Liver (tissue), 9 donors: Measurements from ENCODE around the gene TEX50. TPM values are rescaled to one million over a fixed set of nuclear protein-coding genes. Genes with fewer than 3 reads are reported as not detected.

Experiments used
- DNase-seq: peaks from one replicate; pipeline ENCODE4 v3.0.0-alpha.2; 2017; ENCODE audit warnings: low spot score
- H3K27ac ChIP-seq, 2 donors: one replicate each; pipeline ENCODE4 v1.7.0; 2013; ENCODE audit warnings: inconsistent platforms in 2 of 2, low read length in 2 of 2, control low read depth in 1 of 2, low read depth in 1 of 2, mild to moderate bottlenecking in 1 of 2
- H3K27me3 ChIP-seq, 4 donors: one replicate each; pipeline versions ENCODE4 v1.6.1 to v1.7.0; 2013; ENCODE audit warnings: low read length in 3 of 4, inconsistent platforms in 1 of 4, mild to moderate bottlenecking in 1 of 4, moderate library complexity in 1 of 4; ENCODE audit not compliant: control insufficient read depth in 4 of 4, insufficient read depth in 4 of 4
- H3K36me3 ChIP-seq, 4 donors: one replicate each; pipeline versions ENCODE4 v1.6.1 to v1.7.0; 2013; ENCODE audit warnings: low read length in 3 of 4, mild to moderate bottlenecking in 3 of 4, low read depth in 1 of 4, moderate library complexity in 1 of 4; ENCODE audit not compliant: control insufficient read depth in 4 of 4, insufficient read depth in 3 of 4
- H3K4me1 ChIP-seq, 4 donors: one replicate each; pipeline versions ENCODE4 v1.6.1 to v1.7.0; 2013; ENCODE audit warnings: low read length in 3 of 4, mild to moderate bottlenecking in 3 of 4, moderate library complexity in 1 of 4; ENCODE audit not compliant: control insufficient read depth in 4 of 4, insufficient read depth in 4 of 4
- H3K4me3 ChIP-seq, 3 donors: one replicate each; pipeline versions ENCODE4 v1.6.1 to v1.7.0; 2013; ENCODE audit warnings: low read length in 3 of 3, control low read depth in 1 of 3, low read depth in 1 of 3, mild to moderate bottlenecking in 1 of 3
- H3K9ac ChIP-seq, 2 donors: one replicate each; pipeline ENCODE4 v1.7.0; 2013; ENCODE audit warnings: low read length in 2 of 2, mild to moderate bottlenecking in 2 of 2, moderate library complexity in 2 of 2, control low read depth in 1 of 2, low read depth in 1 of 2
- H3K9me3 ChIP-seq, 4 donors: one replicate each; pipeline versions ENCODE4 v1.6.1 to v1.7.0; 2013; ENCODE audit warnings: low read length in 3 of 4; ENCODE audit not compliant: control insufficient read depth in 4 of 4
- ATF3 ChIP-seq: IDR thresholded peaks from 2 replicates; pipeline ENCODE4 v1.6.1; 2016; ENCODE audit warnings: antibody characterized with exemption
- CTCF ChIP-seq: fragments of 150-350 bp; IDR thresholded peaks from 2 replicates; pipeline ENCODE4 v1.5.1; 2017; ENCODE audit warnings: improper control_type of control experiment, low read depth, low read length; ENCODE audit not compliant: missing input control
- EGR1 ChIP-seq, 2 donors: IDR thresholded peaks; 2 replicates each; pipeline ENCODE4 v1.6.1; 2016 to 2018; ENCODE audit warnings: antibody characterized with exemption in 2 of 2, low read depth in 2 of 2
- FOXA1 ChIP-seq: IDR thresholded peaks from 2 replicates; pipeline ENCODE4 v1.6.1; 2016; ENCODE audit warnings: antibody characterized with exemption
- FOXA2 ChIP-seq: IDR thresholded peaks from 2 replicates; pipeline ENCODE4 v1.6.1; 2016; ENCODE audit warnings: antibody characterized with exemption
- GABPA ChIP-seq, 2 donors: IDR thresholded peaks in 1 of 2; conservative IDR thresholded peaks in 1 of 2; 2 replicates each; pipeline ENCODE4 v1.6.1; 2016; ENCODE audit warnings: antibody characterized with exemption in 2 of 2, mild to moderate bottlenecking in 1 of 2, moderate library complexity in 1 of 2
- HNF4A ChIP-seq, 2 donors: conservative IDR thresholded peaks; 2 replicates each; pipeline ENCODE4 v1.6.1; 2016; ENCODE audit warnings: antibody characterized with exemption in 2 of 2, mild to moderate bottlenecking in 2 of 2
- HNF4G ChIP-seq: IDR thresholded peaks from 2 replicates; pipeline ENCODE4 v1.6.1; 2016; ENCODE audit warnings: antibody characterized with exemption
- JUND ChIP-seq, 2 donors: IDR thresholded peaks; 2 replicates each; pipeline ENCODE4 v1.6.1; 2016; ENCODE audit warnings: antibody characterized with exemption in 2 of 2
- MAX ChIP-seq: IDR thresholded peaks from 2 replicates; pipeline ENCODE4 v1.6.1; 2016; ENCODE audit warnings: antibody characterized with exemption
- NR2F2 ChIP-seq: IDR thresholded peaks from 2 replicates; pipeline ENCODE4 v1.6.1; 2016; ENCODE audit warnings: antibody characterized with exemption
- RAD21 ChIP-seq, 2 donors: IDR thresholded peaks; 2 replicates each; pipeline ENCODE4 v1.6.1; 2016; ENCODE audit warnings: antibody characterized with exemption in 2 of 2, mild to moderate bottlenecking in 2 of 2
- REST ChIP-seq: IDR thresholded peaks from 2 replicates; pipeline ENCODE4 v1.6.1; 2016; ENCODE audit warnings: antibody characterized with exemption, mild to moderate bottlenecking
- RXRA ChIP-seq, 2 donors: IDR thresholded peaks; 2 replicates each; pipeline ENCODE4 v1.6.1; 2017 to 2018; ENCODE audit warnings: antibody characterized with exemption in 2 of 2, mild to moderate bottlenecking in 1 of 2
- SP1 ChIP-seq: IDR thresholded peaks from 2 replicates; pipeline ENCODE4 v1.6.1; 2018; ENCODE audit warnings: antibody characterized with exemption, mild to moderate bottlenecking
- TAF1 ChIP-seq: conservative IDR thresholded peaks from 2 replicates; pipeline ENCODE4 v1.6.1; 2016; ENCODE audit warnings: antibody characterized with exemption, mild to moderate bottlenecking
- YY1 ChIP-seq: IDR thresholded peaks from 2 replicates; pipeline ENCODE4 v1.6.1; 2016; ENCODE audit warnings: antibody characterized with exemption, mild to moderate bottlenecking
- ZBTB33 ChIP-seq: IDR thresholded peaks from 2 replicates; pipeline ENCODE4 v1.6.1; 2016; ENCODE audit warnings: antibody characterized with exemption
- WGBS: extraction: QIAGEN DNeasy Blood & Tissue Kit; methylation state at CpG from one replicate; pipeline ENCODE4 v1.1.7; 2013; 5-methylcytosine and 5-hydroxymethylcytosine counted together
- polyA plus RNA-seq, 2 donors: library from polyadenylated mRNA; stranded (reverse) in 1 of 2; unstranded in 1 of 2; fragments of 200-250 nt in 1 of 2; fragments of >200 nt in 1 of 2; fragmentation: Nextera tagmentation in 1 of 2; extraction: Ambion mirVana in 1 of 2; gene quantifications; one replicate each; pipeline versions ENCODE4 v1.2.1 to v1.2.3, GENCODE V29; 2013 to 2015
- total RNA-seq, 2 donors: library from RNA; depleted of rRNA; stranded (reverse); fragments of >200 nt; gene quantifications; one replicate each; pipeline ENCODE4 v1.2.3, GENCODE V29; 2014
- donor health status: healthy.
- donor health status: healthy.
- donor health status: healthy.
- donor health status: healthy.
- donor health status: healthy.

The TEX50 gene
- total and polyA plus RNA-seq, 4 donors = not detected

GRCh38 chr1:173660306-173660705 lies 25.2 kb downstream of the TEX50 start:
- Histone ChIP-seq H3K36me3 (no peaks in the 10 kb centered on the region), H3K4me1 (no peaks in the 10 kb centered on the region), H3K4me3 (no peak overlapping the region), H3K27ac (no peak overlapping the region), H3K9me3 (no peaks in the 10 kb centered on the region), H3K27me3 (no peaks in the 10 kb centered on the region), H3K9ac (no peak overlapping the region)
- DNase-seq = no peak
- TF ChIP-seq CTCF (no peak), FOXA1 (no peak), JUND (IDR thresholded peaks at IDR 0.05) (no peak), SP1 (no peak), EGR1 (IDR thresholded peaks at IDR 0.05; ENCODE audit: low read depth in 2 of 2) (no peak), ZBTB33 (no peak), HNF4A (conservative IDR thresholded peaks at IDR 0.05) (no peak), RXRA (IDR thresholded peaks at IDR 0.05) (no peak), REST (no peak), TAF1 (no peak), GABPA (IDR thresholded peaks at IDR 0.05 in 1 of 2, conservative IDR thresholded peaks at IDR 0.05 in 1 of 2) (no peak), RAD21 (IDR thresholded peaks at IDR 0.05) (no peak), NR2F2 (no peak), FOXA2 (no peak), MAX (no peak), ATF3 (no peak), HNF4G (no peak), YY1 (no peak)
- 92% methylated on average over 2 of the region's 2 CpGs for WGBS
